HG03565 (cell line): ENCODE measurements around the gene C15orf40.
A peak's percentile ranks its signal among the peaks of the same experiment; 100 is the strongest.

Source experiments
- ATAC-seq: cut with Tn5 transposase; IDR thresholded peaks from one replicate; pipeline ENCODE4 v1.9.1; 2021; ENCODE audit warnings: mild to moderate bottlenecking, moderate library complexity; ENCODE audit not compliant: unreplicated experiment

The C15orf40 gene

DNA sequence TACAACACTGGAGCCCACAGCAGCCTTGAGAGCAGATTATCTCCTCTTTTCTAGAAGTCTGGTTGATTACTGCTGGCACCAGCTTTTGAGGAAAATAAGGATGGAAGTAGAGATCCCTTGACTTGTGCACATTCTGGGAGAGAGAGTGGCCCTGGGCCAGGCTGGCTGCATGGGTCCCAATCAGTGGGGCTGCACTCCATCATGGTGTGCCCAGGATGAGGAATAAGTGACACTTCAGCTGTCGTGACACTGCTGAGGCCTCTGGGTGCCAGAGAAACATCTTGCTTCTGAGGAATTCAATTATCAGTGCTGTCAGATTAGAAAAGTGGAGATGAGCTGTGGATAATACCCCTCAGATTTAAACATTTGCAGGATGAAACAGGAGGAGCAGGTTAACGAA is 16.4 kb downstream of the C15orf40 start:
- no peak for ATAC-seq

DNA sequence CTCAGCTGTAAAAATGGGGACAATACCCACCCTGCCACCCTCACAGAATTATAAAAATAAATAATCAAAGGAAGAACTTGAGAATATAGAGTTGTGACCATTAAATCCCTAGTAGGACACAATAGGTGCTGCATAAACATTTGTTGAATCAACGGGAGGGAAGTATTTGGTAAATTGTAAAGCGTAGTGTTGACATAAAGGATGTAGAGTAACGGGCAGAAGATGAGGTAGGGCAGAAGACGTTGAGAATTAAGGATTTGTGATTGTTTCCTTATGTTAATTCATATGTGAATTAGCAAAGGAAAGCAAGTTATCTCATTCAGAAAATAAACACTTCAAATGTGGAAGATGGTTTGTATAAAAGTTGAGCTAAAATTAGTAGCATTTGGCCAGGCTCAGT is 18.3 kb downstream of the C15orf40 start:
- no peak for ATAC-seq

DNA sequence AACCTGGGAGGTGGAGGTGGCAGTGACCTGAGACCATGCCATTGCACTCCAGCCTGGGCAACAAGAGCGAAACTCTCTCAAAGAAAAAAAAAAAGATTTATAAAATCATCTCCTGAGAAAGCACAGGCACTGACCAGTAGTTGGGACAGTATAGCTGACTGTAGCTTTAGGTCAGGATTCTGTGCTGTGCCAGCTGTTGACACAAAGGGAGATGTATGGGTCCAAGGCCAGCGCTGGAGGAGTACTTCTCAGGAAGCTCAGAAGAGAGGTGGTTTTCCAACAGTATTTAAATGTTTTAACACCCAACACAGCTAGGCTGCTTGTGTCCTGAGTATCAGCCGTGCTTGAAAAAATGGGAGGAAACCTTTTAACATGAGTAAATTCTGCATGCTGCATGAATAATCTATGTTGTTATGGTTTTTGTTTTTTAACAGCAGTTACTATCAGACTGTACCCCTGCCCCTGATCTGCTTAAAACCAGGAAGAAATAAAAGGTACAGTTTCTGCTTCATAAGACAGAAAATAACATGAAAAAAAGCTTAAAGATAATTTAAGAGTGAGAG is 18.9 kb downstream of the C15orf40 start:
- no peak for ATAC-seq

- peak; percentile 11 for ATAC-seq
Measured at GRCh38 chr15:82986442-82986780, 25.0 kb downstream of the C15orf40 start.

DNA sequence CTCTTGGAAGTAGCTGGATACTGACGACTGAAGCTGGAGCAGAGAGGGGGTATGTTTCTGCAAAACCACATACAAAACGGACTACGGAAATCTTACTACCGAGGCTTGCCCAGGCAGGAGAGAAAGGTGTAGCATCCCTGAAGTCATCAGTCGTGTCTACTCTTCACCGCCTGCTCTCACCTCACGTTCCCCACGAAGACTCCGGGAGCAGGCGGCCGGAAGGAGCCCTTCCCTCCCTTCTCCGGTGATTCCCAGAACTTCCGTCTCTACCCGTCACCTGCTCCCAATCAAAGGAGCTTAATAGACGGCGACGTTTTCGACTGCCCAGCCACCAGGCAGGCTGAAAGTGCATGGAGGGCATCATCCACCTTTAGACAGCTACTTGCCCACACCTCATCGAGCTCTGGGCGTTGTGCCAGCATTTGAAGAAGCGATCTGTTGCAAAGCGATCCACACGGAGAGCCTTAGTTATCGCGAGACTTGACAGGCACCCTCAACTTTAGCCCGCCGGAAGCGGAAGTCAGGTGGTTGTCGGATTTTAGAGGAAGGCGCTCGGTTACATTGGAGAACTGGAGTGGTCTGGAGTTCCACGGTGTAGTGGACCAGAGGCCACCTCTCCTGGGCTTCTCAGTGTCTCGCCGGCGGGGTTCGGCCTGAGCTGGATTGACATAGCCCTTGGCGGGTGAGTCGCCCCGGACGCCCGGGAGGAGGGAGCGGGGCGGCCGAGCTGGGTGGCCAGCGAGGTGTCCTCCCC is 25.6 kb downstream of the C15orf40 start, which contains the start of gene RAMAC:
Gene RAMAC (plus strand): TSS at position 523 of the 754 bp plus-strand sequence. CDS start 2,809 bp downstream, outside the sequence.
- peak; percentile 91 for ATAC-seq

GRCh38 chr15:82980981-82981380 is 30.5 kb downstream of the C15orf40 start:
- no peak for ATAC-seq

DNA sequence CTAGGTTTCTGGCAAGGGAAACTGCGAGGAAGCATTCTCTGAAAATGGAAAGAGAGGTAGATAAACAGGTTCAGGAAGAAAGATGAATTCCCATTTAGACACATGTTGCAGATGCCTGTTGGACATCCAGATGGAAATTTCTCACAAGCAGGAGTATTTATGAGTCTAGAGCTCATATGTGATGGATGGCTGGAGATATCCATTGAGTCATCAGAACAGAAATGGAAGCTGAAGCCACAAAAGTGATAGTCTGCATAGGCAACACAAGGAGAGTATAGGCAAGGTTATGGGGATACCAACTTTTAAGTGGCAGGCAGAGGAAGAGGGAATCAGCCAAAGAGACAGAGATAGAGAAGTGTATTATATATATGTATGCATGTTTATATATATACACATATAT is 31.7 kb downstream of the C15orf40 start:
- no peak for ATAC-seq

GRCh38 chr15:82978438-82978837 is 33.0 kb downstream of the C15orf40 start:
- ATAC-seq = no peak

- ATAC-seq = no peak
Measured at GRCh38 chr15:82977076-82977475, 34.4 kb downstream of the C15orf40 start.

DNA sequence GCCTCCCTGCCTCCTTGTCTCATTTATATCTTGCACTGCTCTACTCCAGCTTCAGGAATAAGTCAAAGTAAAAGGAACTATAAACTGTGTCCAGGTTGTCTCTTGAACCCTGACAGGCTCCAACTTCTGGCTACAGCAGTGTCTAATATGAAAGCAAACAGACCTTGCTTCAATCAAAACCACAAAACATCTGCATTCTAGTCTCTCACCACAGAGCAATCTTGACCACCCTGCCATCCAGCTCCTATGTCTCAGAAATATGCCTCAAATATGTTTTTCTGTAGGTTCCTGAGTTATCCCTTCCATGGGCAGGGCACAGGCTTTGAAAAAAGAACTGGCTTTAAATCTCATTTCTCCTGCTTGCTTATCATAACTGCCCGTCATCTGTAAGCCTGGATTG is 38.4 kb downstream of the C15orf40 start:
- ATAC-seq = no peak

DNA sequence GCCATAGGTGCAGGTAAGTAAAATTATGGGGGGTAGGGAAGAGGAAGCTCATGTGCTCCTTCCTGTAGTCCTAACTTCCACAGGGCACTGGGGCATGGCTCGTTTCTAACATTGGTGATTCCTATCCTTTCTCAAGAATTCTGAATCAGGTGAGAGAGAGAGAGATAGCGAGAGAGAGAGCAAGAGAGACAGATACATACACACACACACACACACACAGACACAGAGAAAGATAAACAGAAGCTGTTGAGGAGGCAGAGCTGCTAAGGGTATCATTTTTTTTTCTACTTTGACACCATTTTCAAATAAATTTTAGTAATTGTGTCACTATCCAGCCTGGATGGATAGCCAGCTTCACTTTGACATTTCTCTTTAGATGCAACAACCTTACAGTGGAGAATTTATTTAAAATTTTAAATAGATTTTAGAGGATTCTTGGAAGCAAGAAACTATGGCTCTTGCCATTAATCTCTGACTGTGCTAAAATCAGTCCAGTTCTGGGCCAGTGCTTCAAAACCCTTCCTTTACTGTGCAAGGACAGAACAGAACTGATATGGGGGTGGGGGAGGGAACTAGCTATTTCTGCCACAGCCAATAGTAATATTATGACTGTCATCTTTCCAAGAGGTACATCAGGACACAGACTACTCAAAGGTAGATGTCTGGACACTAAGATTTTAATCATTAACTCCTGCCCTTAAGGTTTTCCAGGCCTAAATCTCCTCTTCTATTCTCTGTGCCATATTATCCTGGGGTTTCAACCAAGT is 40.0 kb downstream of the C15orf40 start:
- no peak for ATAC-seq

- ATAC-seq = no peak
Measured at GRCh38 chr15:82970696-82971095, 40.7 kb downstream of the C15orf40 start.

DNA sequence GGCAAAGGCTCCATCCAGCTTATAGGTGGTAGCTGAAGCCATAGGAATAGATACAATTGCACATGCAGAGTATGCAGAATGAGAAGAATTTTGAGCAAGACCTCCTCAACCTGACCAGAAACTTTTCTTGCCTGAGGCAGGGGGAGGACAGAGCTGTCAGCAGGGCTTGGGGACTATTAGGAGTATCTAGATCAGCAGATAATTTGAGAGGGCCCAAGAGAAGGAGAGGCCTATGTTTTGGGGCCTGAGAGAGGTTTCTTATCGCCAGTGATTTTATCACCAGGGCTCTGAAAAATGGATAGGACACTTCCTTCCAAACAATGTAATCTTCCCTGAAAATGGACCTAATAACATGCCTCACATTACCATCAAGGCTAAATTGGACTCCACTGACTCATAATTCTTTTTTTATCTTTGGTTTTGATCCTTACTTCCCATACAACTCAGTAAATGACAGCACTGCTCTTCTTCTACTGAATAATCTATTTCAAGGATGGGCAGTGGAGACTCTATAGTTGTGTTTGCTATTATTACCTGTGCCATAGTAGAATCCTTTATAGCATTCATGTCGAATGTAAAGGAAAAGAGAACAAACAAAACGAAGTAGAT is 41.3 kb downstream of the C15orf40 start:
- no peak for ATAC-seq

- no peak for ATAC-seq
Measured at GRCh38 chr15:82969353-82969752, 42.1 kb downstream of the C15orf40 start.

DNA sequence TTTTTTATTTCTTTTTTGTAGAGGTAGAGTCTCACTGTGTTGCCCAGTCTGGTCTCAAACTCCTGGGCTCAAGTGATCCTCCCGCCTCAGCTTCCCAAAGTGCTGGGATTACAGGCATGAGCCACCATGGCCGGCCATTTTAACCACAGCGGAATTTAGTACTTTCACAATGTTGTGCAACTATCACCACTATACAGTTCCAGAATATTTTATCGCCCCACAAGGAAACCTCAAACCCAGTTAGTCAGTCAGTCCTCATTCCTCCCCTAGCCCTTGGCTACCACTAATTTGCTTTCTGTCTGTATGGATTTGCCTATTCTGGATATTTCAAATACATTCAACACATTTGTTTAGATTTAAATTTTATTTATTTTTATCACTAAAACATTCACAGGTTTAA is 43.4 kb downstream of the C15orf40 start:
- ATAC-seq = no peak

- peak; percentile 86 for ATAC-seq
Measured at GRCh38 chr15:82966671-82967071, 44.8 kb downstream of the C15orf40 start.

DNA sequence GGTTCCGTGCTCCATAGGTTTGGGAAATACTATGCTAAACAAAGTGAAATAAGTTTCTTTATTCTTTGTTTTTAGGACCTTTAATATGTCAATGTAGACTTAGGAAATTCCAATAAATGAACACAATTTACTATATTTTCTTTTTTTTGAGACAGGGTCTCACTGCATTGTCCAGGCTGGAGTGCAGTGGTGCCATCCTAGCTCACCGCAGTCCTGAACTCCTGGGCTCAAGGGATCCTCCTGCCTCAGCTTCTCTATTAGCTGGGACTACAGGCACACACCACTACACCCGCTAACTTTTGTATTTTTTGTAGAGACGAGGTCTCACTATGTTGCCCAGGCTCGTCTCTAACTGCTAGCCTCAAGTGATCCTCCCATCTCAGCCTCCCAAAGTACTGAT is 46.5 kb downstream of the C15orf40 start:
- no peak for ATAC-seq

- ATAC-seq = no peak
Measured at GRCh38 chr15:82963471-82964341, 47.7 kb downstream of the C15orf40 start.

DNA sequence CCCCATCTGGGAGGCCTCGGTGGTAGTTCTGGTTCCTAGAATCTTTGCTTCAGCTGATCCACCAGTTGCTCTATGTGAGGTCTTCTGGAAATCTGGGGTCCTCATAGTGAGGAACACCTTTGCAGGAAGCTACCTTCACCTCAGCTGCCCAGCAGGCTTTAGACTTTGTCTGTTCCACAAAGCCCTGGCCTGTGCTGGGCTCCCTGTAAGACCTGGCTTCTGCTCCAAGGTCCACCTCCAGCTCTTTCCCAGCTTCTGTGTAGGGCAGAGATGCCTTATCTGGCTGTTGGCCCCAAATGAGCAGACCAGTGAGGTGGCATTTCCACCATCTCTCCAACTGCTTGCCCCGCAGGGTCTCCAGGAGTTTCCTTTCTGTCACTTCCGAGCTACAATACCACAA is 50.7 kb downstream of the C15orf40 start:
- no peak for ATAC-seq

GRCh38 chr15:82959423-82959822 is 52.0 kb downstream of the C15orf40 start:
- ATAC-seq = no peak

GRCh38 chr15:82958638-82959037 is 52.8 kb downstream of the C15orf40 start:
- no peak for ATAC-seq
